Breast epithelium (tissue), 3 donors: ENCODE results near the gene ABCC12.

Experiments
- CTCF ChIP-seq, 3 donors: fragments of 450-650 bp; IDR thresholded peaks; one replicate each; pipeline ENCODE4 v1.5.1; 2016 to 2017; ENCODE audit warnings: antibody characterized with exemption in 3 of 3, mild to moderate bottlenecking in 3 of 3, moderate library complexity in 3 of 3
- POLR2A ChIP-seq: fragments of 450-650 bp; IDR thresholded peaks from one replicate; pipeline ENCODE4 v1.6.1; 2016; ENCODE audit warnings: antibody characterized with exemption, mild to moderate bottlenecking, moderate library complexity
- POLR2AphosphoS5 ChIP-seq, 3 donors: sonication (generic); formaldehyde crosslinking; IDR thresholded peaks; one replicate each; pipeline ENCODE4 v1.6.1; 2017; ENCODE audit warnings: antibody characterized with exemption in 3 of 3

GRCh38 chr16:48109475-48109874, 46.3 kb downstream of the ABCC12 start:
- TF ChIP-seq CTCF (IDR thresholded peaks at IDR 0.05) = no peak
- no peak for TF ChIP-seq POLR2A
- TF ChIP-seq POLR2AphosphoS5 (IDR thresholded peaks at IDR 0.05) = no peak
